SK-N-MC (cell line): ENCODE data around the gene SPTBN2.

ENCODE experiments used
- EZH2 ChIP-seq: fragments of 200-600 bp; sonication (generic); IDR thresholded peaks from one replicate; pipeline ENCODE4 v1.6.1; 2017; ENCODE audit warnings: antibody characterized with exemption
- POLR2AphosphoS5 ChIP-seq: IDR thresholded peaks from 2 replicates; pipeline ENCODE4 v1.6.1; 2012; ENCODE audit warnings: mild to moderate bottlenecking, low read depth, low read length, borderline replicate concordance

- TF ChIP-seq EZH2 = no peak
- TF ChIP-seq POLR2AphosphoS5 = no peak
Observed at GRCh38 chr11:66719111-66719872, 9.7 kb downstream of the SPTBN2 start.
